Sigmoid colon (tissue), 4 donors: ENCODE results near the gene NUP88.

ENCODE experiments used
- EP300 ChIP-seq, 4 donors: sonication (generic); formaldehyde crosslinking; IDR thresholded peaks; one replicate each; pipeline ENCODE4 v1.6.1; 2017; ENCODE audit warnings: antibody characterized with exemption in 4 of 4
- POLR2A ChIP-seq, 2 donors: fragments of 450-650 bp; IDR thresholded peaks; one replicate each; pipeline ENCODE4 v1.6.1; 2016; ENCODE audit warnings: antibody characterized with exemption in 2 of 2, mild to moderate bottlenecking in 2 of 2, moderate library complexity in 2 of 2
- TF ChIP-seq, protein P1 (sequence below), 4 experiments: fragments of 450-650 bp in 3 of 4; fragments of 200-600 bp in 1 of 4; IDR thresholded peaks; one replicate each; pipeline ENCODE4 v1.5.1; 2016 to 2019; ENCODE audit warnings: antibody characterized with exemption in 4 of 4, mild to moderate bottlenecking in 3 of 4, moderate library complexity in 2 of 4

DNA sequence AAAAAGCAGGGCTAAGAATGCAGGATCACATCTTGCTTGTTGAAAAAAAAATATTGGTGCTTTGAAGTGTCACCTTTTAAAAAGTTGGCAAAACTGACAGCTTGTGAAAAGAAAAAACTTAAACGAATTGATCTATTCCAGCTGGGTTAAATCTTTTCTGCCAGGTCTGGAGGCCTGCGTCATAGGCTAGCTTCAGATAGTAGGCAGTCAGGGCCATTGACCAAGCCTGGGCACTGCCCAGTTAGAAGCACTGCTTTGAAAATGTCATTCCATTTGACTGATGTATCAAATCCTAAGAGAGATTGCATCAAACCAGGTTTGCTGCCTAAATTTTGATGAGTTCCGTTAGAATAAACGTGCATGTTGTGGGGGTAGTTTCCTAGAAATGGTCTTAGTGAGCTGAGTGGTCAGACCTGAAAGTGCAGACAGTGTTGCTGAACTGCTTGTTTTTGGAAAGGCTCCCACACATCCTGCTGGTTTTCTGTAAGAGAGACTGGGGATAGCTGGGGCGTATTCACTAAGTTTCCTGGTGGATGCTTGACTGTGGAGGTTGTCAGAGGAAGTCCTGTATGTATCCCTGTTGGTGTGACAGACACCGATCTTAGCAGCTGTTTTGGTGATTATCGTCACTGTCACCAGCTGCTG is 38.8 kb downstream of the NUP88 start:
- TF ChIP-seq, protein P1, sequence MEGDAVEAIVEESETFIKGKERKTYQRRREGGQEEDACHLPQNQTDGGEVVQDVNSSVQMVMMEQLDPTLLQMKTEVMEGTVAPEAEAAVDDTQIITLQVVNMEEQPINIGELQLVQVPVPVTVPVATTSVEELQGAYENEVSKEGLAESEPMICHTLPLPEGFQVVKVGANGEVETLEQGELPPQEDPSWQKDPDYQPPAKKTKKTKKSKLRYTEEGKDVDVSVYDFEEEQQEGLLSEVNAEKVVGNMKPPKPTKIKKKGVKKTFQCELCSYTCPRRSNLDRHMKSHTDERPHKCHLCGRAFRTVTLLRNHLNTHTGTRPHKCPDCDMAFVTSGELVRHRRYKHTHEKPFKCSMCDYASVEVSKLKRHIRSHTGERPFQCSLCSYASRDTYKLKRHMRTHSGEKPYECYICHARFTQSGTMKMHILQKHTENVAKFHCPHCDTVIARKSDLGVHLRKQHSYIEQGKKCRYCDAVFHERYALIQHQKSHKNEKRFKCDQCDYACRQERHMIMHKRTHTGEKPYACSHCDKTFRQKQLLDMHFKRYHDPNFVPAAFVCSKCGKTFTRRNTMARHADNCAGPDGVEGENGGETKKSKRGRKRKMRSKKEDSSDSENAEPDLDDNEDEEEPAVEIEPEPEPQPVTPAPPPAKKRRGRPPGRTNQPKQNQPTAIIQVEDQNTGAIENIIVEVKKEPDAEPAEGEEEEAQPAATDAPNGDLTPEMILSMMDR (IDR thresholded peaks at IDR 0.05), result no peak
- no peak for TF ChIP-seq EP300 (IDR thresholded peaks at IDR 0.05)
- no peak for TF ChIP-seq POLR2A (IDR thresholded peaks at IDR 0.05)
